GM18868 (cell line): ENCODE results near the gene ADISSP.

Source experiments
- ATAC-seq: cut with Tn5 transposase; IDR thresholded peaks from one replicate; pipeline ENCODE4 v1.9.1; 2021; ENCODE audit warnings: mild to moderate bottlenecking, moderate library complexity; ENCODE audit not compliant: unreplicated experiment

ADISSP gene

DNA sequence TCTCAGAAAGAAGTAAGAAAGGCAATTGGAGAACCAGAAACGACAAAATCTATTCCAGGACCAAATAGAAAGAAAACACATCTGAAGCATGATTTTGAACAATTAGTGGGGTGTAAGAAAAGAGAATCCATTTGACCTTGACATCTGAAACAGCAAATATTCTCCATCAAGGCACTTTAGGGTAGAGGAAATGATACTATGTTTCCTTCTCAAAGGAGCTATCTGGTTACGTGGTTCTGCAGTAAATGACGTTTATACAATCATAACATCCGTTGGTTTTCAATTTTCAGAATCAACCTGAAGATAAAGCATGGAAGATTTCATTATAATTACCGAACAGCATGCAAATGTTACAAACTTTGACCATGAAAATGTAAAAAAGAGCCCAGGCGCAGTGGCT, 46.9 kb downstream of the ADISSP start:
- no peak for ATAC-seq

GRCh38 chr20:3720068-3720467, 47.5 kb downstream of the ADISSP start:
- no peak for ATAC-seq

DNA sequence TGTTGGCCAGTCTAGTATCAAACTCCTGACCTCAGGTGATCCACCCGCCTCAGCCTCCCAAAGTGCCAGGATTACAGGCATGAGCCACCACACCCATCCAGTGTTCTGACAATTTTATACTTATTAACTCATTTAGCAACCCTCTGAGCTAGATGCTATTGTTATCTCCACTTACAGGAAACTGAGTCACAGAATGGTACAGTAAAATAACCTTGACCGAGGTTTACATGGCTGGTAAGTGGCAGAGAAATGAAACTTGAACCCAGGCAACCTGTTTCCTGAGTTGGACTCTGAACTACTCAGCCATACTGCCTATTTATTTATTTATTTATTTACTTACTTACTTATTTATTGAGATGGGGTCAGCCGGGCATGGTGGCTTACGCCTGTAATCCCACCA, 48.5 kb downstream of the ADISSP start:
- no peak for ATAC-seq

- ATAC-seq = no peak
Observed at GRCh38 chr20:3716195-3716834, 51.2 kb downstream of the ADISSP start.

DNA sequence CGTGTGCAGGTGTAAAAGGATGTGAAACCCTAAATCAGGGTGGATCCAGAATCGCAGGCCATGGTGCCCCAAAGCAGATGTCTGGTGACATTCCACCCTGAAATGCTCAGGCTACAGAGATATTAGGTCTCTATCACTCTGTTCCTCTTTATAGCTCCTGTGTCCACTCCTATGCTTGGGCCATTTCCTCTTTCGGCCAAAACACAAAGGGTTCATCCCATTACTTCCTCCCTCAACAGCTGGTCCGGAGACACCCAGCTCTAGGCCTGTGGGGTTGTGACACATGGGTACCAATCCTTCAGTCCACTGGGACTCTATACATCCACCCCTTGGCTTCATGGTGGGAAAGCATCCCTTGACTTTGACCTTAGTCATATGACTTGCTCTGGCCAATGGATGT, 53.5 kb downstream of the ADISSP start:
- no peak for ATAC-seq

- no peak for ATAC-seq
Observed at GRCh38 chr20:3712279-3712873, 55.2 kb downstream of the ADISSP start, which contains the start of gene SIGLEC1. SIGLEC1 (minus strand) TSS chr20:3712600; CDS start chr20:3707128, 5,472 bp downstream.

DNA sequence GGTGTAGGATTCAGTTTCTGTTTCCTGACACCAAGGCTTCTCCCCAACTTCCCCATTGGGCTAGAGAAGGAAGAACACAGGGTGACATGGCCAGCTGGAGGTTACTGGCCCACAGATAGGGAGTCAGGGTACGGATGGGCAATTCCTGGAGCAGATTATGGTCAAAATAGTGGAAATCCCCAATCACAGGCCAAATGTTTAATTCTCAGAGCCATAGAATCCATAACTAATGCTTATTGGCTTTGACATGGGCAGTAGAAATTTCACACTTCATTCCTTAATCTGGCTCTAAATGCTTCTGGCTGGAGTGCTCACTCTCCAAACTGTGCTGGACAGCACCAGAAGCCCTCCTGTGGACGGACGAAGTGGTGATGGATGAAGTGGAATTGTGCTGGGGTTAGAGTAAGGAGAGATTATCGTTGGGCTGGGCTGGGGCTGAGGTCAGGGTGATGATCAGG, 56.0 kb downstream of the ADISSP start:
- no peak for ATAC-seq

- no peak for ATAC-seq
Observed at GRCh38 chr20:3710703-3711483, 56.7 kb downstream of the ADISSP start.

GRCh38 chr20:3710011-3710466, 57.5 kb downstream of the ADISSP start:
- no peak for ATAC-seq

GRCh38 chr20:3707508-3707899, 60.0 kb downstream of the ADISSP start:
- no peak for ATAC-seq

- no peak for ATAC-seq
Observed at GRCh38 chr20:3706774-3707507, 60.6 kb downstream of the ADISSP start.

- no peak for ATAC-seq
Observed at GRCh38 chr20:3705970-3706739, 61.4 kb downstream of the ADISSP start.

GRCh38 chr20:3705491-3705969, 62.0 kb downstream of the ADISSP start:
- no peak for ATAC-seq

- ATAC-seq = no peak
Observed at GRCh38 chr20:3704087-3704486, 63.5 kb downstream of the ADISSP start.
